HG03571 (cell line): Measurements from ENCODE around the gene MYBPHL.

Source experiments
- ATAC-seq: cut with Tn5 transposase; IDR thresholded peaks from one replicate; pipeline ENCODE4 v1.9.1; 2021; ENCODE audit not compliant: unreplicated experiment

The MYBPHL gene

DNA sequence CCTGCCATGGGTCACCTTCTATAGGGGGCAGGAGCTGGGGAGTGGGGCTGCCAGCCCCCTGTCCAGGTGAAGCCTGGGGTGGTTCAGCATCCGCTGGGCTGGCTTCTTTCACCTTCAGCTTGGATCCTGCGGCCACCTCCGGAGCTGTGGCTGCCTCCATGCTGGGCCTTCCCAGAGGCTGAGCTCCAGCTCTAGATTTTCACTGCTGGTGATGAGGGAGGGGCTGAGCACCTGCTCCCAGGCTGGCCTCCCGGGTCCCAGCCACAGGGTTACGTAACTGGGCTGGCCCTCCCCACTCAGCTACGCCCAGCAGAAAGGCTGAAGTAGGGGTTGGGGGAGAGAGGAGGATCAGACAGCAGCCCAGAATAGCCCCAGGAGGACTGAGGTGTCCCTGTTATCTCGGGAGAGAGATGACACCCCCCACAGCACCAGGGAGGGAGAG is at the start of gene MYBPHL:
Gene MYBPHL (minus strand): TSS at position 180 of the 442 bp plus-strand sequence. CDS start 20 bp downstream, at position 160.
- ATAC-seq: no peak

DNA sequence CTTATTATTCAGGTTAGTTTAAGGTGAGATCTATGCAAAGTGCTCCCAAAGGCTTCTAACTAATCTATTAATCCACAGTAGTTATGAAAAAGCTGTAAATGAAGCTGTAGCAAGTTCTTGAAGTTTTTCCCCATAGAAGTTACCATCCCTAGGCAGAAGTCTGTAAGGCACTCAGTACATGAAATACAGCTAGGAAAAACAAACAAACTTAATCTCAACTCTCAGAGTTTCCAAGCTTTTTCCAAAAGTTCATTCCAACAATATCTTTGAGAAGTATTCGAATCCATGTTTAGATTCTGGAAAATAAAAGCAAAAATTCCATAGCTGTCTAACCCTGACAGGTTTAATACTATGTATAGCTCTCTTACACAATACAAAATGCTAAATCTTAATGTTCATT is 49.7 kb upstream of the MYBPHL start:
- no peak for ATAC-seq

GRCh38 chr1:109354929-109355328 is 48.1 kb upstream of the MYBPHL start:
- no peak for ATAC-seq

- no peak for ATAC-seq
Measured at GRCh38 chr1:109351457-109351856, 44.6 kb upstream of the MYBPHL start.

DNA sequence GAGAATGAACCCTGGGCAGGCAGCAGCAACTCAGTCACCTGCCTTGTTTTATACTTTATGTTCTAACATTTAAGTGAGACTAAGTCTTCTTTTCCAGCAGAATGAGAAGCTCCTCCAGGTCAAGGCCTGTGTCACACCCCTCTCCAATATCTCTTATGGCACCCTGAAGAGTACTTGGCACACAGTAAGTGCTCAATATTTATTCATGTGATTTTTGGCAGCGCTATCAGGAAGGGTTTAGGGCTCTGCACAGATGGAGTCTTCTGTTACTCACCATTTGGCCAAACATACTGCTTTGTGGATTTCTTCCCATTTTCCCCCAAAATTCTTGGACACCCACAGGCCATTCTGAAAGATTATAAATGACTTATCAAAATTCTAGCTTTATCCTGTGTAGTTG is 43.8 kb upstream of the MYBPHL start:
- ATAC-seq: no peak

GRCh38 chr1:109350182-109350581 is 43.4 kb upstream of the MYBPHL start:
- no peak for ATAC-seq

DNA sequence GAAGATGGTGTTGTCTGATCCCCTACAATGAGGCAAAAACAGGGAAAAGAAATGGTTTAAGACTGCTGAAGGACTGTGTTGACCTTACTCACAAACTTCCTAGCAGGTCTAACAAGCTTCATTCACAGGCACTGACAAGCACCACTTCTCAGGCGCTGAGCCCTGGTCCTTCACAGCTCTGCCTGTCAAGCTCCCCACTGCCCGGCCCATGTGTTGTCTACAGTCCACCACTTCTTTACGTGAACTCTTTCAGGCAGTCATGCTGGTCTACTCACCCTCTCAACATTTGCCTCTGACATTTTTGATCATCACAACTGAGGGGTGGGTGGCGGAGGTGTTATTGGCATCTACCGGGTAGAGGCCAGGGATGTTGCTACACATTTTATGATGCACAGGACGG is 40.7 kb upstream of the MYBPHL start:
- no peak for ATAC-seq

GRCh38 chr1:109341944-109342930 is 35.4 kb upstream of the MYBPHL start:
- no peak for ATAC-seq

DNA sequence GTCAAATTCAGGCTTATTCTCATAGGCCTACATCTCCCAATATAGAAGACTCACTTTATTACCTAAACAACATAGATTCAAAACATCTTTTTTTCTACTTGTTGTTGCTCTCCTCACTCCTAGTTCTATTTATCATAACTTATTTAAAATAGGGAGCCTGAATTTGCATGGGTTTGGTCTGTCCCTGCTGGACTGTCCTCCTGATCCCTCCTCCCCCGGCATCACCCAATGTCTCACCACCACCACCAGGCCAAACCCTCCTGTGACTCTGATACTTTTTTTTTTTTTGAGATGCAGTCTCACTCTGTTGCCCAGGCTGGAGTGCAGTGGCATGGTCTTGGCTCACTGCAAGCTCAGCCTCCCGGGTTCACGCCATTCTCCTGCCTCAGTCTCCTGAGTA is 31.8 kb upstream of the MYBPHL start:
- ATAC-seq: no peak

GRCh38 chr1:109338091-109338490 is 31.3 kb upstream of the MYBPHL start:
- no peak for ATAC-seq

- no peak for ATAC-seq
Measured at GRCh38 chr1:109335091-109335490, 28.3 kb upstream of the MYBPHL start.

GRCh38 chr1:109331113-109331512 is 24.3 kb upstream of the MYBPHL start:
- ATAC-seq: no peak

- ATAC-seq: no peak
Measured at GRCh38 chr1:109327285-109327684, 20.5 kb upstream of the MYBPHL start.

DNA sequence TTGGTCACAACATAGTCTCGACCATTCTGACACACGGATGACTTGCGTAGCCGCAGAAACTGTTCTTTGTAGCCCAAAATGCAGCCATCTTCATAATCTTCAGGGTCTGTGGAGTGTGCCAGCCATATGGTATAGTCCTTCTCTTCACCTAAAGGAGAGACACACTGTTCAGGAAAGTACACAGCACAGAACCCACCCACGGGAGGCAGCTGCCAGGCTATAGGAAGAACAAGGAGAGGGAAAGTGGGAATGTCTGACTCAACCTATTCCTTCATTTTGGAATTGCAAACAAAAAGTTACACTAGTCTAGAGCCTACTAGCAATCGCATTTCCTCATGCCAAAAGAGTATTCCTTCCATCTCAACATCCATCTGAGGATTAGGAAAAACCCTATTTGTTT is 16.2 kb upstream of the MYBPHL start:
- no peak for ATAC-seq

GRCh38 chr1:109319114-109319513 is 12.3 kb upstream of the MYBPHL start:
- no peak for ATAC-seq

DNA sequence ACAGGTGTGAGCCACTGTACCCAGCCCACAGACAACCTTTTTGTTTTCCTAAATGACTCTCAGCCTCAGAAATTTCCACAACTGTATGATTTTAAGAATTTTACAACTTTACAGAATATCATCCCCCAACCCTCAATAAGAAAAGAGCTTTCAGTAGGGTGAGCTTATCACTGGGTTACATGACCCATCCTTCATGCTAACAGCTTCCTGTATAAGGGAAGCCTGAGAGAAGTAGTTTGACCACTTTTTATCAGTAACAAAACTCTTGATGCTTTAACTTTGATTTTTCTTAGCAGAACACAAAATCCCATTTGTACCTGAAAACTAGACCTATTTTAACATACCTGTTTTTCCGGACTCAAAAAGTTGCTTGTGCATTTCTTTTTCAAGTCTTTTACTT is 9.7 kb upstream of the MYBPHL start:
- no peak for ATAC-seq

- no peak for ATAC-seq
Measured at GRCh38 chr1:109315288-109315687, 8.5 kb upstream of the MYBPHL start.

GRCh38 chr1:109314795-109315194 is 8.0 kb upstream of the MYBPHL start:
- ATAC-seq: no peak

DNA sequence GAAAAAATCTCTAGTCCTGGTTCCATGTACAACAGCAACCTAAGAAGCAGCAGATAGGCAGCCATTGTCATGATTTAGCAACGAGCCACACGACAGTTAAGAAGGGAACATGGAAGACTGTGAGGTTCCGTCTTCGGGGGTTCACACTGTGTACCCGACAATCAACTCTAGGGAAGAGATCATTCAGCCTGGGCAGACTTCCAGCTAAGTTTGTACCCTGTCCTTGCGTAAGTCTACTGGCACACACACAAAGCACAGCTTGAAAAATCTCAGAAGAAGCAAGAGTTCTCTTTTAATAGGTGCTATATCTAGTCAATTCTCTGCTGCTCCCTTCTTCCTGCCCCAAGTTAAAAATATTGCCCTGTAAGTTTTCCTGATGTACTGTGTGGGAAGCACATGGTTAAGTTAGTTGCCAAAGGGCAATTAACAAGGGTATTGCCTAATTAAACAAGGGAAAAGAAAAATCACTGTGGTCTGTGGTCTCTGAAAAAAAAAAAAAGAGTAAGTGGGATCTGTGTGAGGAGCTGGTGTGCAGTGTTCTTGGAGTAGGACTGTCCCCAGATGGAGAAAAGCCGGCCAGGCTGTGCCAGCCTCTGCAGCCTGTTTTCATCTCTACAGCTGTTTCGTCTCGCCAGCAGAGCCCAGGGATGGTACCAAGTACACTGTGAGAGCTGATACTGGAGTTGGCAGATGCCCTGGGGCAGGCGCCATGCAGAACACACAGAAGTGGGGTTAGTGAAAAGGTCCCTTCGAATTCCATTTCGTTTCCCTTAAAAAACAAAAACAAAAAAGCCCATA is 6.4 kb upstream of the MYBPHL start:
- ATAC-seq: no peak

DNA sequence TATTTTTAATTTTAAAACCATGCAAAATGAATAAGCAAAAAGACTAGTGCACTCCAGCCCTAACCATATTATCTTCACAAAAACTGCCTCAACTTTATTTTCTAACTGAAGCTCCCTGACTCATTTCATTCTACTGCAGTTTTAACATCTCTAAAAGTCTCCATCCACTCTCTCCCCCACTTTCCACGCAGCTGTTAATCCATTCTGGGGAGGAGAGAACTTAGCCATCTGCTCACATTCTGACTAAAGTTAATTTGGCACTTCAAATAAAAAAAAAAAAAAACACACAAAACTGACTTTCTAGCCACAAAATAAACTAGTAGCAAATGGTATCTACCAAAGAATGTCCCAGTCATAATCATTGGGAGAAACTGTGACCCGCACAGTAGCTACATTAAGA is 5.4 kb upstream of the MYBPHL start:
- ATAC-seq: no peak

GRCh38 chr1:109309347-109309746 is 2.5 kb upstream of the MYBPHL start:
- ATAC-seq: no peak
